T-cell (primary cell): ENCODE results near the gene SEMA7A. TPM values are rescaled to one million over a fixed set of nuclear protein-coding genes. Genes with fewer than 3 reads are reported as not detected.
A peak's percentile ranks its signal among the peaks of the same experiment; 100 is the strongest.
"Not testable (repeated sequence)": the region's sequence is repeated elsewhere in the genome, so short reads cannot be mapped to it uniquely, and the experiment has no call there.

Experiments used
- ATAC-seq, 4 experiments: fragments of 200-7000 bp in 3 of 4; fragments of 150-1000 bp in 1 of 4; cut with Tn5 transposase; replicated peaks in 1 of 4; 1 replicate in 3 of 4; 2 replicates in 1 of 4; pipeline ENCODE4 v1.10.0; 2021; ENCODE audit warnings: moderate library complexity in 3 of 4, mild to moderate bottlenecking in 2 of 4, moderate number of reproducible peaks in 1 of 4
- CTCF ChIA-PET, 2 donors: fragments of 300-600 bp; sonication (Branson Sonifier 250); formaldehyde crosslinking; loops; one replicate each; lab custom pipeline; 2022; ENCODE audit warnings: antibody characterized with exemption in 2 of 2; lab: Charles Lee
- POLR2A ChIA-PET, 2 donors: fragments of 300-600 bp; sonication (Branson Sonifier 250); formaldehyde crosslinking; loops; one replicate each; lab custom pipeline; 2022; ENCODE audit warnings: antibody characterized with exemption in 2 of 2; lab: Charles Lee
- DNase-seq, 35 experiments: peaks; one replicate each; pipeline versions ENCODE4 v3.0.0 to v3.0.0-alpha.2; 2013 to 2023
- H3K27ac ChIP-seq: one replicate; pipeline ENCODE4 v1.5.1; 2013; ENCODE audit warnings: low read length
- H3K27me3 ChIP-seq, 2 experiments: replicated peaks in 1 of 2; 1 replicate in 1 of 2; 2 replicates in 1 of 2; pipeline versions ENCODE4 v1.6.1 to v1.7.0; 2013; ENCODE audit warnings: low read length in 1 of 2, mixed read lengths in 1 of 2; ENCODE audit not compliant: control insufficient read depth in 2 of 2, insufficient read depth in 2 of 2; ENCODE audit errors: extremely low read depth in 1 of 2
- H3K36me3 ChIP-seq, 2 donors: 1 replicate in 1 of 2; 2 replicates in 1 of 2; pipeline versions ENCODE4 v1.6.1 to v1.7.0; 2013; ENCODE audit warnings: low read length in 1 of 2; ENCODE audit not compliant: control insufficient read depth in 2 of 2, insufficient read depth in 1 of 2; ENCODE audit errors: extremely low read depth in 1 of 2
- H3K4me1 ChIP-seq, 2 experiments: 1 replicate in 1 of 2; 2 replicates in 1 of 2; pipeline versions ENCODE4 v1.6.1 to v1.7.0; 2013; ENCODE audit warnings: low read length in 2 of 2, mixed read lengths in 1 of 2; ENCODE audit not compliant: insufficient read depth in 2 of 2, control insufficient read depth in 1 of 2; ENCODE audit errors: extremely low read depth in 1 of 2
- H3K4me3 ChIP-seq, 2 donors: 1 replicate in 1 of 2; 2 replicates in 1 of 2; pipeline versions ENCODE4 v1.5.1 to v1.7.0; 2013; ENCODE audit warnings: mild to moderate bottlenecking in 2 of 2, low read length in 1 of 2, moderate library complexity in 1 of 2; ENCODE audit not compliant: control insufficient read depth in 1 of 2; ENCODE audit errors: extremely low read depth in 1 of 2
- H3K9me3 ChIP-seq: 2 replicates; pipeline ENCODE4 v1.7.0; 2013
- H3K27ac Mint-ChIP-seq, 2 donors: one replicate each; pipeline ENCODE4 v1.8.0; 2020 to 2021; ENCODE audit warnings: mild to moderate bottlenecking in 2 of 2, mixed read lengths in 2 of 2
- H3K27me3 Mint-ChIP-seq, 2 donors: one replicate each; pipeline ENCODE4 v1.8.0; 2021 to 2022; ENCODE audit warnings: mixed read lengths in 2 of 2
- H3K36me3 Mint-ChIP-seq: one replicate; pipeline ENCODE4 v1.8.0; 2021; ENCODE audit warnings: mixed read lengths
- H3K4me1 Mint-ChIP-seq, 3 donors: one replicate each; pipeline ENCODE4 v1.8.0; 2020 to 2022; ENCODE audit warnings: mixed read lengths in 3 of 3, mild to moderate bottlenecking in 1 of 3
- H3K4me3 Mint-ChIP-seq, 3 donors: one replicate each; pipeline ENCODE4 v1.8.0; 2020 to 2022; ENCODE audit warnings: mild to moderate bottlenecking in 3 of 3, mixed read lengths in 3 of 3, moderate library complexity in 3 of 3
- H3K9me3 Mint-ChIP-seq, 3 donors: one replicate each; pipeline ENCODE4 v1.8.0; 2020 to 2022; ENCODE audit warnings: mixed read lengths in 3 of 3
- WGBS: methylation state at CpG from one replicate; pipeline ENCODE4 v1.1.5; 2013; ENCODE audit warnings: missing lambda C conversion rate; ENCODE audit not compliant: insufficient coverage; 5-methylcytosine and 5-hydroxymethylcytosine counted together
- total RNA-seq, 35 experiments: library from RNA in 6 of 35; stranded (reverse) in 6 of 35; fragments of 120-200 nt in 1 of 35; gene quantifications; one replicate each; pipeline versions ENCODE4 v1.2.1 to v1.2.4 and lab custom pipeline; 2013 to 2026

SEMA7A gene
- total RNA-seq (1 to 10 TPM; 2.0 to 4.7 (median 3.1) TPM), total RNA-seq (lab: John Stamatoyannopoulos, UW) (2.7 to 1,127 (median 20.9) reads per million in 29 experiments)
- total RNA-seq (2013), result 3.3 TPM

GRCh38 chr15:74433592-74434262 is at the start of gene SEMA7A:
TSS of gene SEMA7A (minus strand) at chr15:74433958. CDS start at chr15:74433918, 40 bp downstream.
- Mint-ChIP-seq H3K27me3 (peaks cover 0 to 3% of the 10 kb centered on the region in 2 donors), H3K4me1 (peaks cover 23 to 43% (median 32%) of the 10 kb centered on the region in 3 donors), H3K27ac (peak within 1 kb of the TSS; percentile 55 to 61), H3K36me3 (no peaks in the 10 kb centered on the region), H3K4me3 (peak within 1 kb of the TSS; percentile 68 to 80 (median 79)), H3K9me3 (no peaks in the 10 kb centered on the region)
- H3K4me3 ChIP-seq, result peak within 1 kb of the TSS; percentile 56 to 68
- H3K9me3 ChIP-seq, result no peaks in the 10 kb centered on the region
- ChIA-PET POLR2A (no interaction called here), CTCF (interaction anchor here in 1 of 2 donors (1.4 kb wide), 1 partner anchor 51 kb away, joined by 5 read pairs; no protein-coding TSS in a partner anchor)
- H3K4me1 ChIP-seq, result peaks cover 3 to 53% of the 10 kb centered on the region in 2 experiments
- no peaks in the 10 kb centered on the region for H3K36me3 ChIP-seq
- ATAC-seq (peak; percentile 85 to 91 (median 88)), DNase-seq (peak; percentile 8 to 84 (median 49))
- peak within 1 kb of the TSS; percentile 70 for H3K27ac ChIP-seq
- H3K27me3 ChIP-seq, result peaks cover 0 to 13% of the 10 kb centered on the region in 2 experiments
- under 1% methylated on average over 70 of the region's 75 CpGs for WGBS

DNA sequence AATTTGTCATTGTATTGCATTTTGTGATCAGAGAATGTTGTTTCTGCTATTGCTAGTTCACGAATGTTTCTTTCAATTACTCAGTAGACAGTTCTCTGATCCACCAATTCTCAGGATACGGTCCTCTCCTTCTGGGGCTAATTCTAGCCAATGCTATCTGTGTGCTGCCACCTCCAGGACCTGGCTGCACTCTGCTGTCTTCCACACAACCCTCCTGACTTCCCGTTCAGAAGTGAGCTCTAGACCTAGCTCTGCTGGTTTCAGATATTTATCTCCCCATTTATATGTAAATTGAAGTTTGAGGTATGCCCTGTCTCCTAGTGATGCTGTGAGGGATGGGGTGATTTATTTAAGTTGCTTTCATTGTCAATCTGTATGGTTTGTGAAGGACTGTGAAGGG is 48.9 kb upstream of the SEMA7A start:
- no peak overlapping the region for H3K4me3 ChIP-seq
- ChIA-PET CTCF (no interaction called here), POLR2A (interaction anchor here in 1 of 2 donors (0.6 kb wide), 1 partner anchor 69 kb away, joined by 3 read pairs; no protein-coding TSS in a partner anchor)
- WGBS, result 80% methylated on average over 2 of the region's 3 CpGs
- ATAC-seq (no peak), DNase-seq (no peak)
- H3K4me1 ChIP-seq, result no peaks in the 10 kb centered on the region
- Mint-ChIP-seq H3K27me3 (no peaks in the 10 kb centered on the region), H3K27ac (no peak overlapping the region), H3K4me1 (no peaks in the 10 kb centered on the region), H3K4me3 (no peak overlapping the region), H3K9me3 (no peaks in the 10 kb centered on the region), H3K36me3 (peaks cover 32% of the 10 kb centered on the region)
- no peaks in the 10 kb centered on the region for H3K9me3 ChIP-seq
- H3K27ac ChIP-seq, result no peak overlapping the region
- no peaks in the 10 kb centered on the region for H3K27me3 ChIP-seq
- H3K36me3 ChIP-seq, result peaks cover 0 to 3% of the 10 kb centered on the region in 2 donors

- WGBS, result 95% methylated on average over 20 of the region's 27 CpGs
- CTCF ChIA-PET, H3K4me1 Mint-ChIP-seq: not testable (repeated sequence)
Observed at GRCh38 chr15:74480364-74480763, 46.6 kb upstream of the SEMA7A start.

GRCh38 chr15:74471621-74472020 is 37.9 kb upstream of the SEMA7A start:
- ChIA-PET POLR2A (interaction anchor here in 1 of 2 donors (0.7 kb wide), 1 partner anchor 30 kb away, joined by 5 read pairs; no protein-coding TSS in a partner anchor), CTCF (interaction anchor here (0.6 to 1.0 kb wide), 2 partner anchors 14 to 1193 kb away, joined by 3 to 4 read pairs; no protein-coding TSS in a partner anchor)
- not testable (repeated sequence) for H3K27me3 Mint-ChIP-seq, H3K4me3 Mint-ChIP-seq, H3K9me3 ChIP-seq, H3K4me1 ChIP-seq, H3K4me3 ChIP-seq, H3K27ac ChIP-seq, H3K4me1 Mint-ChIP-seq, H3K9me3 Mint-ChIP-seq, H3K27ac Mint-ChIP-seq, DNase-seq, H3K27me3 ChIP-seq, ATAC-seq
- 100% methylated on average over 4 of the region's 7 CpGs for WGBS
- H3K36me3 ChIP-seq, result peaks cover 4 to 19% of the 10 kb centered on the region in 2 donors
- H3K36me3 Mint-ChIP-seq, result peaks cover 45% of the 10 kb centered on the region

More at GRCh38 chr15:74480364-74480763, 46.6 kb upstream of the SEMA7A start:
- ATAC-seq, H3K27me3 ChIP-seq, H3K4me3 ChIP-seq, H3K4me1 ChIP-seq, H3K9me3 ChIP-seq, DNase-seq, H3K27ac ChIP-seq, H3K27me3 Mint-ChIP-seq, H3K4me3 Mint-ChIP-seq, POLR2A ChIA-PET, H3K27ac Mint-ChIP-seq, H3K36me3 ChIP-seq, H3K9me3 Mint-ChIP-seq: not testable (repeated sequence)
- peaks cover 41% of the 10 kb centered on the region for H3K36me3 Mint-ChIP-seq

- no peak for DNase-seq
- Histone ChIP-seq H3K4me3 (no peak overlapping the region), H3K9me3 (no peaks in the 10 kb centered on the region), H3K27ac (no peak overlapping the region), H3K36me3 (peaks cover 4 to 19% of the 10 kb centered on the region in 2 donors), H3K27me3 (no peaks in the 10 kb centered on the region), H3K4me1 (no peaks in the 10 kb centered on the region)
- ChIA-PET CTCF (no interaction called here), POLR2A (no interaction called here)
- Mint-ChIP-seq H3K9me3 (no peaks in the 10 kb centered on the region), H3K27ac (no peak overlapping the region), H3K4me3 (no peak overlapping the region), H3K36me3 (peaks cover 46% of the 10 kb centered on the region), H3K4me1 (peaks cover 0 to 2% (median 0%) of the 10 kb centered on the region in 3 donors), H3K27me3 (no peaks in the 10 kb centered on the region)
- WGBS, result 100% methylated on average over 4 of the region's 12 CpGs
- ATAC-seq, result no peak
Observed at GRCh38 chr15:74470631-74471395, 37.1 kb upstream of the SEMA7A start.

DNA sequence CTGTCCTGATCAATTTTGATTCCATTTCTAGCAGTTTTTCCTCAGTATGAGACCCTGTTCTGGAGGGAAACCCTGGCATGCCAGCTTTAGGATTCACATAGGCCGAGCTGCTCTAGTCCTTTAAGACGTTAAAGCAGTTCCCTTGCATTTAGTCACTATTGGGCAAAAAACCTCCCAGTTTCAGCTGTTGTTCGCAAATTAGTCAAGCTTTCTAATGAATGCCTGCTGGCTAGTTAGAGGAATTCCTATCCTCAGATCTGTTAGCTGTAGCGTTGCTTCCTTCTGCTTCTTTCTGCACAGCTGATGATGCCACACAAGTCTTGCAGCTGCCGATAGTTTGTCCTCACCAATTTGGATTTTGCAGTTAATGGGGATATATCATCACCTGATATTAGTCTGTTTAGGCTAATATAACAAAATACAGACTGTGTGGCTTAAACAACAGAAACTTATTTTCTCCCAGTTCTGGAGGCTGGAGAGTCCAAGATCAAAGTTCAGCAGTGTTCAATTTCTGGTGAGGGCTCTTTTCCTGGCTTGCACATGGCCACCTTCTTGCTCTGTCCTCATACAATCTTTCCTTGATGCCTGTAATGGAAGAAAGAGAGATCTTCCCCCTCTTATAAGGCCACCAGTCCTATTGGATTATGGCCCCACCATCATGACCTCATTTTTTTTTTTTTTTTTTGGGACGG is 34.7 kb upstream of the SEMA7A start:
- peaks cover 4 to 8% of the 10 kb centered on the region in 2 donors for H3K36me3 ChIP-seq
- no peaks in the 10 kb centered on the region for H3K27me3 ChIP-seq
- Mint-ChIP-seq H3K27ac (no peak overlapping the region), H3K4me1 (peaks cover 12 to 17% (median 13%) of the 10 kb centered on the region in 3 donors), H3K9me3 (no peaks in the 10 kb centered on the region), H3K36me3 (peaks cover 33% of the 10 kb centered on the region), H3K4me3 (no peak overlapping the region), H3K27me3 (no peaks in the 10 kb centered on the region)
- ATAC-seq (no peak), DNase-seq (no peak)
- no peak overlapping the region for H3K27ac ChIP-seq
- ChIA-PET POLR2A (interaction anchor here in 1 of 2 donors (0.5 kb wide), 1 partner anchor 30 kb away, joined by 6 read pairs; no protein-coding TSS in a partner anchor), CTCF (no interaction called here)
- H3K4me1 ChIP-seq, result no peaks in the 10 kb centered on the region
- H3K9me3 ChIP-seq, result no peaks in the 10 kb centered on the region
- H3K4me3 ChIP-seq, result no peak overlapping the region
- 100% methylated on average over 3 of the region's 6 CpGs for WGBS
